Activated CD8-positive, alpha-beta memory T cell treated with anti-CD3 and anti-CD28 coated beads for 48 hours (primary cell): ENCODE results near the gene UTP15.

Experiments used
- DNase-seq, 3 experiments: peaks; one replicate each; pipeline ENCODE4 v3.0.0-alpha.2; 2020; ENCODE audit warnings: low read depth in 2 of 3, low spot score in 2 of 3

The UTP15 gene

GRCh38 chr5:73565139-73565968, at the start of gene UTP15, which contains the start of gene ANKRA2:
TSS of gene UTP15 (plus strand) at chr5:73565743. CDS start at chr5:73567345, 1,602 bp downstream.
TSS of gene ANKRA2 (minus strand) at chr5:73565639. CDS start at chr5:73562881, 2,758 bp downstream.
- peak; percentile 93 to 99 (median 97) for DNase-seq

GRCh38 chr5:73519531-73520283, 45.8 kb upstream of the UTP15 start:
- peak in 2 of 3 experiments; percentile 23 to 48 for DNase-seq

- DNase-seq = no peak
Measured at GRCh38 chr5:73522989-73523388, 42.6 kb upstream of the UTP15 start.

- DNase-seq = no peak
Measured at GRCh38 chr5:73523861-73524260, 41.7 kb upstream of the UTP15 start.

- DNase-seq = no peak
Measured at GRCh38 chr5:73525606-73526203, 39.8 kb upstream of the UTP15 start.

- DNase-seq = no peak
Measured at GRCh38 chr5:73528248-73528647, 37.3 kb upstream of the UTP15 start.

GRCh38 chr5:73529081-73529480, 36.5 kb upstream of the UTP15 start:
- DNase-seq = no peak

GRCh38 chr5:73531356-73531755, 34.2 kb upstream of the UTP15 start:
- no peak for DNase-seq

GRCh38 chr5:73532195-73532594, 33.3 kb upstream of the UTP15 start:
- no peak for DNase-seq

GRCh38 chr5:73534011-73534644, 31.4 kb upstream of the UTP15 start:
- no peak for DNase-seq

- no peak for DNase-seq
Measured at GRCh38 chr5:73534971-73535370, 30.6 kb upstream of the UTP15 start.

- DNase-seq = no peak
Measured at GRCh38 chr5:73539730-73540129, 25.8 kb upstream of the UTP15 start.

- no peak for DNase-seq
Measured at GRCh38 chr5:73540192-73540591, 25.4 kb upstream of the UTP15 start.

GRCh38 chr5:73542020-73542419, 23.5 kb upstream of the UTP15 start:
- DNase-seq = no peak

- no peak for DNase-seq
Measured at GRCh38 chr5:73544429-73545402, 20.8 kb upstream of the UTP15 start.

- DNase-seq = no peak
Measured at GRCh38 chr5:73545403-73545779, 20.2 kb upstream of the UTP15 start.

- no peak for DNase-seq
Measured at GRCh38 chr5:73550016-73550415, 15.5 kb upstream of the UTP15 start.

GRCh38 chr5:73552642-73553041, 12.9 kb upstream of the UTP15 start:
- no peak for DNase-seq

GRCh38 chr5:73558950-73559349, 6.6 kb upstream of the UTP15 start:
- DNase-seq = no peak

GRCh38 chr5:73564018-73564417, 1.5 kb upstream of the UTP15 start:
- no peak for DNase-seq
